ENCODE measurements around the gene GREB1L. TPM values are rescaled to one million over a fixed set of nuclear protein-coding genes. Genes with fewer than 3 reads are reported as not detected.

Gene GREB1L
- polyA plus RNA-seq, 1 donor from 2014 or later, result 23.3 TPM

GRCh38 chr18:21439431-21439846 lies 197.4 kb downstream of the GREB1L start:
- no peaks in the 10 kb centered on the region for H3K79me2 ChIP-seq (replicated peaks; ENCODE audit: insufficient read depth, low read length)
- H3K9ac ChIP-seq (ENCODE audit: low read length), result no peak overlapping the region
- H2AFZ ChIP-seq (ENCODE audit: low read depth, low read length), result no peak overlapping the region

GRCh38 chr18:21441670-21442069 lies 199.6 kb downstream of the GREB1L start:
- H3K27ac ChIP-seq (ENCODE audit: low read length), result no peak overlapping the region

More at GRCh38 chr18:21439431-21439846, 197.4 kb downstream of the GREB1L start:
- no peaks in the 10 kb centered on the region for H3K9me2 ChIP-seq (ENCODE audit: insufficient read depth, low read length)
- no peaks in the 10 kb centered on the region for H4K20me1 ChIP-seq (ENCODE audit: insufficient read depth)
- H3K36me3 ChIP-seq (ENCODE audit: insufficient read depth, low read length), result no peaks in the 10 kb centered on the region
- no peaks in the 10 kb centered on the region for H3K27me3 ChIP-seq (ENCODE audit: insufficient read depth, low read depth, low read length)
- no peak overlapping the region for H3K4me2 ChIP-seq (ENCODE audit: low read length)
- no peaks in the 10 kb centered on the region for H3F3A ChIP-seq (ENCODE audit: insufficient read depth, low read length, poor library complexity, severe bottlenecking)
- TF ChIP-seq SMC3 (conservative IDR thresholded peaks at IDR 0.05; ENCODE audit: poor library complexity), result no peak
- TF ChIP-seq REST (IDR thresholded peaks at IDR 0.05; ENCODE audit: borderline replicate concordance), result no peak
- no peak for TF ChIP-seq EP300 (conservative IDR thresholded peaks at IDR 0.05; ENCODE audit: poor library complexity, severe bottlenecking)
- no peak for TF ChIP-seq RAD21 (conservative IDR thresholded peaks at IDR 0.05)
- H3K9me3 ChIP-seq (ENCODE audit: low read length), result no peaks in the 10 kb centered on the region
- H3K27ac ChIP-seq (ENCODE audit: low read length), result no peak overlapping the region
- H3K4me3 ChIP-seq (ENCODE audit: low read length), result no peak overlapping the region

More at GRCh38 chr18:21441670-21442069, 199.6 kb downstream of the GREB1L start:
- Histone ChIP-seq H4K20me1 (ENCODE audit: insufficient read depth) (no peaks in the 10 kb centered on the region), H3K9me3 (ENCODE audit: low read length) (no peaks in the 10 kb centered on the region), H3K4me3 (ENCODE audit: low read length) (no peak overlapping the region), H3K4me2 (ENCODE audit: low read length) (no peak overlapping the region), H3K79me2 (replicated peaks; ENCODE audit: insufficient read depth, low read length) (no peaks in the 10 kb centered on the region), H3K9ac (ENCODE audit: low read length) (no peak overlapping the region), H3K9me2 (ENCODE audit: insufficient read depth, low read length) (no peaks in the 10 kb centered on the region), H3K36me3 (ENCODE audit: insufficient read depth, low read length) (no peaks in the 10 kb centered on the region), H3F3A (ENCODE audit: insufficient read depth, low read length, poor library complexity, severe bottlenecking) (no peaks in the 10 kb centered on the region), H2AFZ (ENCODE audit: low read depth, low read length) (no peak overlapping the region), H3K27me3 (ENCODE audit: insufficient read depth, low read depth, low read length) (no peaks in the 10 kb centered on the region)
- TF ChIP-seq POLR2AphosphoS5 (IDR thresholded peaks at IDR 0.05) (no peak), CTCF (IDR thresholded peaks at IDR 0.05; ENCODE audit: poor library complexity, severe bottlenecking) (no peak), MXI1 (conservative IDR thresholded peaks at IDR 0.05; ENCODE audit: poor library complexity, severe bottlenecking) (no peak), SMC3 (conservative IDR thresholded peaks at IDR 0.05; ENCODE audit: poor library complexity) (no peak), RAD21 (conservative IDR thresholded peaks at IDR 0.05) (no peak), EP300 (conservative IDR thresholded peaks at IDR 0.05; ENCODE audit: poor library complexity, severe bottlenecking) (no peak), TAF1 (IDR thresholded peaks at IDR 0.05; ENCODE audit: low read depth) (no peak)
